GM15510 (cell line): ENCODE data around the gene MOG.

Source experiments
- POLR2A ChIP-seq: IDR thresholded peaks from 3 replicates; pipeline ENCODE4 v1.6.1; 2011; ENCODE audit warnings: borderline replicate concordance; ENCODE audit not compliant: insufficient read length; ENCODE audit errors: extremely low read depth

MOG gene

GRCh38 chr6:29631860-29632731 is 24.8 kb upstream of the MOG start:
- TF ChIP-seq POLR2A: no peak

GRCh38 chr6:29632789-29633533 is 23.9 kb upstream of the MOG start, which contains the start of gene GABBR1:
Gene GABBR1, minus strand, starts transcription at chr6:29633183. Its CDS starts 798 bp downstream, at chr6:29632385.
- TF ChIP-seq POLR2A: no peak

DNA sequence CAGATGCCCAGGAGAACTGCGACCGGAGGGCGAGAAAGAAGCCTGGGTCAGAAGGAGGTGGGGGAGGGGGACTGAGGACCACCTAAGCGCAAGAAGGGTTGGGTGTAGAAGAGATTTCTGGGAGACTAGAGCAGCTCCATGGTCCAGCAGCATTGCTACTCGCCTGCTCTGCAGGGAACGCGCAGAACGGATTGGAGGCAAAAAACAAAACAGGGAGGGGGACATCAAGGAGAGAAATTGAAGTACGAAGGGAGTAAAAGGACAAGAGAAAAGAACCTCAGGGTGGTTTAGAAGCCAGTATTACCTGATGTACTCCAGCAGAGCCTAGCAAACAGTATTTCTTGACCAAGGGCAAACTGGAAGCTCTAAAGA is 23.4 kb upstream of the MOG start:
- TF ChIP-seq POLR2A: no peak

GRCh38 chr6:29637247-29637646 is 19.6 kb upstream of the MOG start:
- no peak for TF ChIP-seq POLR2A

DNA sequence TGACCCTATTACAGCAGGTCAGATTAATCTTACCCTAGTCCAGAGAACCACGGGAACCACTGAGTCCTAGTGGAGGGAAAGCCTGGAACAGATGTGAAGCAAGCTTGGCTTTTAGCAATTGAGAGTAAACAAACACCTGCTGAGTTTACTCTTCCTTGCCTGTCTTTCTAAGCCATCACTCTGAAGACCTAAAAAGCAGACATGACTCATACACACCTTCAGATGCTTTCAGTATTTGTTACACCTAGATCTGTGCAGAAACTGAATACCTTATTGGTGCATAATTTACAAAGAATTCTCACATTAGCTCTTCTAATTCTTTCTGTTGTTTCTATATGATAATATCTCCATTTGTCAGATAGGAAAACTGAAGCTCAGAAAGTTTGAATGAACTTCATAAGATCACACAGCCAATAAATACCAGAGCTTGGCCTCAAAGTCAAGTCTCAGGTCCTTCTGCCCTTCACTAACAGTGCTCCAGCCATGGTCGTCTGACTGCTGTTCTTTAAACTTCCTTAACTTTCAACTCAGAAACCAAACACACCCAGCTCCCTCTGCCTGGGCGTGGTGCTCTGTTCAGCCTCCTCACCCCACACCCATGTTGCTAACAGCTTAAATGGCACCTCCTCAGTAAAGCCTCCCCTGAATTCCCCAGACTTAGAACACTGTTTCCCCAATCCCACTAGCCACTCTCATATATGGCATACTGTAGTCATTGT is 15.3 kb upstream of the MOG start:
- no peak for TF ChIP-seq POLR2A

DNA sequence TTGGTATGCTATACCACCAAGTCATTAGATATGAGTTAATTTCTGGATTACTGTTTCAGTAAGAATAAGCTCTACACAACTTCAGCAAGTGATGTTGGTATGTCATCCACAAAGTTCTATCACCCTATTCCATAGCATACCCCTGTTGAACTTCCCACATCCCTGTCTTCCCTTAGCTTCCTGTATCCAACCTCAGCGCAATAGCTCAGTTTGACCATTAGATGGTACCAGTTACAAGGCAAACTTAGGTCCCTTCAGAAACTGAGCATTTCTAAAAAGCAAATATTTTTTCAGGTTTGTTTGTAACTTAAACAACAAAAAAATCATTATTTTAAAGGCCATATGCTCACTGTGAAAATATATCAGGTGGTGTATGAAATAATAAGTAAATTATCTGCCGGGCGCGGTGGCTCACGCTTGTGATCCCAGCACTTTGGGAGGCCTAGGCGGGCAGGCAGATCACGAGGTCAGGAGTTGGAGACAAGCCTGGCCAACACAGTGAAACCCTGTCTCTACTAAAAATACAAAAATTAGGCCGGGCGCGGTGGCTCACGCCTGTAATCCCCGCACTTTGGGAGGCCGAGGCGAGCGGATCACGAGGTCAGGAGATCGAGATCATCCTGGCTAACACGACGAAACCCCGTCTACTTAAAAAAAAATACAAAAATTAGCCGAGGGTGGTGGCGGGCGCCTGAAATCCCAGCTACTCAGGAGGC is 8.8 kb upstream of the MOG start:
- TF ChIP-seq POLR2A: no peak

DNA sequence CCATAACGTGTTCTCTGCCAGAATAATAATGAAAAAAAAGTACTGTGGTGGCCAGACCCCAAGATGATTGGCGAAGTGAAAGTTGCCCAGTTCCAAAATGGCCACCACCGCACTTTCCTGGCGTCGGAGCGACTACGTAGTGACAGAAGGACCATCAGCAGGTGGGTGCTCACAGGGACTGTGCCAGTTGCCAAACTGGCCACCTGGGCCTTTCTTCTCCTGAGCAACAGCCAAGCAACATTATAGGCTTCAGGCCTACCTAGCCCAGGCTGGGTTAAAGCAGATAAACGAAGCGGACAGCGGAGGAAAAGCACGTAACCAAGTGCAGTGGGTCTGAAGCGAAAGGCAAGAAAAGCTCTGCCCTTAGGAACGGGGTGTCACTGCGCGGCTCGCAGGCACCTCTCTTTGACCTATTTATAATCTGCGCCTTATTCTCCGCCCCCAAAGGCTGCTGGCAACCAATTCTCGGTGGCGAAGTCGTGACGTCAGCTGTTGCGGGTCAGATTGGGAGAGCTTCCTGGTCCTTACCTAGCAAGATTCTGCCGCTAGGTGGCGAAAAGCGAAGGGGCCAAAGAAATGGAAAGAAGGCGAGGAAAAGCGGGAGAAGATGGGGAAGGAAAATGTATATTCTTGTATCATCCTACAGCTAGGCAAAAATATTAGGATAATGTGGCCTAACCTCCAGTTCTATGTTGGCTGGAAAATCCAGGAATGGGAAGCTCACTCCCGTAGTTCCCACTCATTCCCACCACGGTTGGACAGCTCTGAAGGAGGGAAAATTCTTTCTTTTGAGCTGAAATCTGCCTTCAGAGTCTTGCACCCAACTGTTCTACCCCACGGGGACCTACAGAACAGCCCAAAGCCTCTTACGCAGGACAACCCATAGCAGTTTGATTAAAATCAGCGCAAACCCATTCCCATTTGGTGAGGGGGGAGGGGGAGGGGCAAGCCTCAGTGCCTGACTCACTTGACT is 6.9 kb upstream of the MOG start:
- TF ChIP-seq POLR2A: peak; percentile 76

- TF ChIP-seq POLR2A: no peak
Measured at GRCh38 chr6:29651413-29652197, 5.3 kb upstream of the MOG start.

DNA sequence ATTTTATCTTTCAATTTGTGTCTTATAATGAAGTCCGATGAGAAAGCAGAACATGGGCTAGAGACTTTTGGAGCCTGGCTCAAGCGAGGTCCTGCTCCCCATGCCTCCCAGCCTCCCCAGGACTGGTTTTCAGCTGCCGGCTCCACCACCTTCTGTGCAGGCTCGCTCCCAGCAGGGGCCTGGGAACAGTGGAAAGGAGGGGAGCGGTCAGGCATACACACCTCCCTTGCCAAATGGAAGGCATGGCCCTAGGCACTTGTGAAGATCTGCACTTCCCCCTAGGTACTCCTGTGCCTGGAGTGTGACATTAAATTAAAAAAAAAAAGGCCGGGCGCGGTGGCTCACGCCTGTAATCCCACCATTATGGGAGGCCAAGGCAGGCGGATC is 4.7 kb upstream of the MOG start:
- TF ChIP-seq POLR2A: no peak

DNA sequence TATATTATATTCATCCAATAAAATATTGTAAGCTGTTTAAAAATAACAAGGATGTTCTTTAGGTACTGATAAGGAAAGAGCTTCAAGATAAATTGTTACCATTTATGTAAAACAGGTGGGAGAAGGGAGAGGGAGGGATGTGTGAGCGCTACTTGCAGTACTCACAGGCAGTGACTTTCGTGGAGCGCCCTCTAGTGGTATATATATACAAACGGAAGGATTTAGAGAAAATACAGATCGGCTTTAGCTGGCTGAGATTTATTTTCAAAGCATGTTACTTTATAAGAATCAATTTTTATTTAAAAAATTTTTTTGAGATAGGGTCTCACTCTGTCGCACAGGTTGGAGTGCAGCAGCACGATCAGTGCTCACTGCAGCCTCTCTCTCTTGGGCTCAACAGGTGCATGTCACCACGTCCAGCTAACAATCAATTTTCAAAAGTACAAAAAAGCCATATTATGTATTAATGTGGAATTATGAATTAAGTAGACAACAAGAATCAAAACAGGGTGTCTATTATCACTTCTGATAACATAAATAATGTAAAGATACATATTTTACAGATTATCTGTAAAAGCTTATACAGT is 3.3 kb upstream of the MOG start:
- TF ChIP-seq POLR2A: no peak

- no peak for TF ChIP-seq POLR2A
Measured at GRCh38 chr6:29655658-29656057, 1.2 kb upstream of the MOG start.

- no peak for TF ChIP-seq POLR2A
Measured at GRCh38 chr6:29656157-29656556, 735 bp upstream of the MOG start.
